HG03103 (cell line): Measurements from ENCODE around the gene KLK3.
A peak's percentile ranks its signal among the peaks of the same experiment; 100 is the strongest.

ENCODE experiments used
- ATAC-seq: cut with Tn5 transposase; IDR thresholded peaks from one replicate; pipeline ENCODE4 v1.9.1; 2021; ENCODE audit warnings: low read depth; ENCODE audit not compliant: unreplicated experiment

Gene KLK3

GRCh38 chr19:50896591-50897190, 42.0 kb downstream of the KLK3 start:
- ATAC-seq, result peak; percentile 82

GRCh38 chr19:50897191-50897607, 42.5 kb downstream of the KLK3 start:
- ATAC-seq, result peak; percentile 16

- ATAC-seq, result no peak
Observed at GRCh38 chr19:50897612-50898011, 42.9 kb downstream of the KLK3 start.

- no peak for ATAC-seq
Observed at GRCh38 chr19:50898018-50898417, 43.3 kb downstream of the KLK3 start.

- ATAC-seq, result no peak
Observed at GRCh38 chr19:50899569-50899968, 44.9 kb downstream of the KLK3 start.

GRCh38 chr19:50902640-50903039, 47.9 kb downstream of the KLK3 start:
- no peak for ATAC-seq

- no peak for ATAC-seq
Observed at GRCh38 chr19:50906217-50906616, 51.5 kb downstream of the KLK3 start.

- no peak for ATAC-seq
Observed at GRCh38 chr19:50908336-50908735, 53.6 kb downstream of the KLK3 start.

GRCh38 chr19:50909240-50910070, 54.7 kb downstream of the KLK3 start:
- no peak for ATAC-seq
